Spleen (tissue), 11 donors: ENCODE measurements around the gene CALCOCO1. TPM values are rescaled to one million over a fixed set of nuclear protein-coding genes. Genes with fewer than 3 reads are reported as not detected.

ENCODE experiments used
- DNase-seq: peaks from one replicate; pipeline ENCODE4 v3.0.0-alpha.2; 2020
- H3K27ac ChIP-seq, 8 donors: fragments of 200-600 bp; sonication (generic) in 7 of 8; 1 replicate in 4 of 8; 2 replicates in 4 of 8; pipeline versions ENCODE4 v1.5.0 to v1.8.0; 2016 to 2021; ENCODE audit warnings: inconsistent platforms in 4 of 8, mild to moderate bottlenecking in 4 of 8, moderate library complexity in 1 of 8
- H3K27me3 ChIP-seq, 7 donors: fragments of 200-600 bp; sonication (generic) in 6 of 7; replicated peaks in 1 of 7; 1 replicate in 4 of 7; 2 replicates in 3 of 7; pipeline versions ENCODE4 v1.5.0 to v1.8.0; 2016 to 2021; ENCODE audit warnings: inconsistent platforms in 3 of 7, mild to moderate bottlenecking in 1 of 7
- H3K36me3 ChIP-seq, 6 donors: fragments of 200-600 bp; sonication (generic) in 5 of 6; 1 replicate in 4 of 6; 2 replicates in 2 of 6; pipeline versions ENCODE4 v1.5.0 to v1.8.0; 2016 to 2021; ENCODE audit warnings: inconsistent platforms in 2 of 6
- H3K4me1 ChIP-seq, 6 donors: fragments of 200-600 bp; sonication (generic) in 5 of 6; 1 replicate in 3 of 6; 2 replicates in 3 of 6; pipeline versions ENCODE4 v1.5.0 to v1.8.0; 2016 to 2021; ENCODE audit warnings: inconsistent platforms in 3 of 6
- H3K4me3 ChIP-seq, 8 donors: fragments of 200-600 bp; sonication (generic) in 7 of 8; 1 replicate in 4 of 8; 2 replicates in 4 of 8; pipeline versions ENCODE4 v1.5.0 to v1.8.0; 2016 to 2021; ENCODE audit warnings: inconsistent platforms in 4 of 8, mild to moderate bottlenecking in 4 of 8, moderate library complexity in 2 of 8
- H3K9me3 ChIP-seq, 8 donors: fragments of 200-600 bp; sonication (generic) in 7 of 8; 1 replicate in 4 of 8; 2 replicates in 4 of 8; pipeline versions ENCODE4 v1.5.0 to v1.8.0; 2016 to 2021; ENCODE audit warnings: inconsistent platforms in 4 of 8
- POLR2A ChIP-seq, 3 donors: fragments of 450-650 bp; IDR thresholded peaks; one replicate each; pipeline ENCODE4 v1.5.1; 2017; ENCODE audit warnings: antibody characterized with exemption in 3 of 3, mild to moderate bottlenecking in 1 of 3
- POLR2AphosphoS5 ChIP-seq, 3 donors: sonication (generic); formaldehyde crosslinking; IDR thresholded peaks; one replicate each; pipeline ENCODE4 v1.5.1; 2017; ENCODE audit warnings: antibody characterized with exemption in 3 of 3
- WGBS, 5 donors: extraction: QIAGEN DNeasy Blood & Tissue Kit in 3 of 5; methylation state at CpG; one replicate each; pipeline versions ENCODE4 v1.1.5 to v1.1.7; 2013 to 2018; 5-methylcytosine and 5-hydroxymethylcytosine counted together
- intact Hi-C: fragments of 100-400 bp; cut with DNase I; formaldehyde crosslinking; loops from one replicate; pipeline ENCODE4 v1.15.0; 2023; ENCODE audit warnings: low total_unique reads
- polyA plus RNA-seq, 3 donors: library from polyadenylated mRNA; stranded (reverse); fragments of 200-250 nt; gene quantifications; one replicate each; pipeline ENCODE4 v1.2.1, GENCODE V29; 2013
- total RNA-seq, 7 donors: library from RNA; depleted of rRNA in 3 of 7; stranded (reverse); fragments of >200 nt in 3 of 7; fragmentation: NEBNext Ultra II Directional in 4 of 7; extraction: Animal tissue kit (Norgen Biotek cat#: 25700) in 4 of 7; gene quantifications; one replicate each; pipeline versions ENCODE4 v1.1.0 to v1.2.1, GENCODE V29; 2016 to 2021
- TF ChIP-seq, protein P1 (sequence below), 11 experiments: fragments of 200-600 bp in 7 of 11; fragments of 450-650 bp in 4 of 11; sonication (generic) in 4 of 11; IDR thresholded peaks in 8 of 11; conservative IDR thresholded peaks in 3 of 11; 1 replicate in 7 of 11; 2 replicates in 4 of 11; pipeline versions ENCODE4 v1.4.0 to v1.8.0; 2016 to 2021; ENCODE audit warnings: antibody characterized with exemption in 11 of 11, inconsistent platforms in 4 of 11, mild to moderate bottlenecking in 1 of 11
- donor health status: healthy with polysubstance abuse.
- donor health status: DM: no; HTN: no; CAD: no; lungs with moderate emphysema.
- donor health status: DM: no; HTN: no; CAD: no.
- donor health status: Bipolar disorder and iron deficiency.
- donor health status: healthy.
- donor health status: DM: no; HTN: no; CAD: no.
- donor health status: DM: yes; HTN: yes; CAD: no.

The CALCOCO1 gene
- total and polyA plus RNA-seq, 10 donors, result 31.0 to 186 (median 120) TPM

DNA sequence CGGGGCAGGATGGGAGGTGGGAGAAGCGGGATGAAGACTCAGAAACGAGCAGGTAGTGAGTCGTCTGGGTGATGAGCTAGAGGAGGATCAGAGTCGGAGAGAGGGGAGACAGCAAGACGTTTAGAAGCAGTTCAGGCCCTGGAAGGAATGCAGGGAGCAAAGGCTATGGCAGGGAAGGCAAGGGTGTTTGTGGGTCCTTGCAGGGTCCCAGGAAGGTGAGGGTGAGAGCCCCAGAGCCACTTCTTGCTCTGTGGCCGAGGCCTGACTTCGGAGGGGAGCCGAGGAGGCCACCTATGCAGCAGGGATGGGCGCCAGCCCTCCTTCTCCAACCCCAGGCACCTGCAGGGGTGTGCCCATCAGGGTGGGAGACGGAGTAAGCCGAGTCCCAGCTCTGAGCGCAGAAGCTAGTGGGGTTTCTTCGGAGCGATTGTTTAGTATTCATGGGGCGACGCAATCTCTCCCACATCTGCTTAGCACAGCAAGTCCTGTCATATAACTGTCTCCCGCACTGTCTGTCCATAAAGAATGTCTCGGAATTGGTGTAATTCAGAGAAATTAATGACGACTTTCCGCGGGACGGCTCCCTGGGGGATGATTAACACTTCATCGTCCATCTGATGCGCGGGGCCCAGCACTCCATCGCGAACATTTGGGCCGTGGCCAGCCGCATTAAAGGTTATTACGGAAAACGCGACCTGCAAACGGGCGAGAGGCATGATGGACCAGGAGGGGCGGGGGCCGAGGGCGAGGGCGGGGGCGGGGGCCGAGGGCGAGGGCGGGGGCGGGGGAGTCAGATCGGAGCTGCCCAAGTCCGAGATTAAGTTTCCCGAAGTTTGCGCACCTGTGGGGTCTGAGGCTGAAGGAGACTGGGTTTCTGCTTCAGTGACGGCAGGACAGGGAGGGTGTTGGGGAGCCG, 12.2 kb upstream of the CALCOCO1 start:
- no peaks in the 10 kb centered on the region for H3K36me3 ChIP-seq
- intact Hi-C loops, result no loop called here
- peaks cover 11 to 42% (median 29%) of the 10 kb centered on the region in 6 donors for H3K4me1 ChIP-seq
- 4 to 6% (median 5%) methylated on average over 32 to 50 of the region's 50 CpGs for WGBS, 5 donors
- TF ChIP-seq, protein P1, sequence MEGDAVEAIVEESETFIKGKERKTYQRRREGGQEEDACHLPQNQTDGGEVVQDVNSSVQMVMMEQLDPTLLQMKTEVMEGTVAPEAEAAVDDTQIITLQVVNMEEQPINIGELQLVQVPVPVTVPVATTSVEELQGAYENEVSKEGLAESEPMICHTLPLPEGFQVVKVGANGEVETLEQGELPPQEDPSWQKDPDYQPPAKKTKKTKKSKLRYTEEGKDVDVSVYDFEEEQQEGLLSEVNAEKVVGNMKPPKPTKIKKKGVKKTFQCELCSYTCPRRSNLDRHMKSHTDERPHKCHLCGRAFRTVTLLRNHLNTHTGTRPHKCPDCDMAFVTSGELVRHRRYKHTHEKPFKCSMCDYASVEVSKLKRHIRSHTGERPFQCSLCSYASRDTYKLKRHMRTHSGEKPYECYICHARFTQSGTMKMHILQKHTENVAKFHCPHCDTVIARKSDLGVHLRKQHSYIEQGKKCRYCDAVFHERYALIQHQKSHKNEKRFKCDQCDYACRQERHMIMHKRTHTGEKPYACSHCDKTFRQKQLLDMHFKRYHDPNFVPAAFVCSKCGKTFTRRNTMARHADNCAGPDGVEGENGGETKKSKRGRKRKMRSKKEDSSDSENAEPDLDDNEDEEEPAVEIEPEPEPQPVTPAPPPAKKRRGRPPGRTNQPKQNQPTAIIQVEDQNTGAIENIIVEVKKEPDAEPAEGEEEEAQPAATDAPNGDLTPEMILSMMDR (IDR thresholded peaks at IDR 0.05 in 8 of 11, conservative IDR thresholded peaks at IDR 0.05 in 3 of 11), result no peak
- TF ChIP-seq POLR2A (IDR thresholded peaks at IDR 0.05) (no peak), POLR2AphosphoS5 (IDR thresholded peaks at IDR 0.05) (no peak)
- no peak for DNase-seq
- H3K4me3 ChIP-seq, result peak overlapping the region in 1 of 8 donors; percentile 59
- no peak overlapping the region for H3K27ac ChIP-seq
- H3K27me3 ChIP-seq, result peaks cover 5 to 97% (median 42%) of the 10 kb centered on the region in 7 donors
- H3K9me3 ChIP-seq, result no peaks in the 10 kb centered on the region

DNA sequence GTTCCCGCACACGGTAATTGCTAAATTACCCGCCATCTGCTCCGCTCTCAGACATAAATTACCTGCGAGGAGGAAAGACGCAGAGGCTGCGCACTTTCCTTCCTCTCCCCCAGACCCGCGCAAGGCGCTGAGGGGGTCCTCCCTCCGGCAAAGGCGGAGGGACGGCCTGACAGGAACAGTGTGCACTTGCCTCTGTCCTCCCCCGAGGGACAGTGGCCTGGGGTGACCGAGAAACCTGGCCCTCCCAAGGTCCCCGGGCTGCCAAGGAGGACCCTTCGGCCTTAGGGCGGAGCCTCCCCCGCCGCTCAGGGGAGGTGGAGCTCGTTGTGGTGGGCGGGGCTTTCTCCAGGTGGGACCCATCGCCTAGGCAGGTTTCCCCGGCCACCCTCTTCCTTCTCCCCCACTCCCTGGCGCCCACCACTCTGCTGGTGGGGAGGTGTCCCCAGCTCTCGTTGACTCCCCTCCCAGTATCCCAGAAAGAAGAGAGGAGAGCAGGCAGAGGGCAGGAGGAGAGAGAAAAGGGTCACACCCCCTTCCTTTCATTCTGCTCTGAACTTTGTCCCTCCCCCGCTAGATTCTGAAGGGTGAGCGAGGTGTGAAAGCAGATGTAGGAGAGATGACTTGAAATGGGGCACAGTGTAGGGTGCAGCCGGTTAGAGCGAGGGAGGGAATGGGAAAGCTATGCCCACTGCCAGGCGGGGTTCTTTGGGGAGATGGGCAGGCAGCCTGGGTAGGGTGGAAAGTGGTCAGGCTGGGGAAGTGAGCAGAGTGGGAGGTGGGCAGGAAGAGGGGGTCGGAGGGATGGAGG, 11.4 kb upstream of the CALCOCO1 start:
- TF ChIP-seq POLR2A (IDR thresholded peaks at IDR 0.05), result no peak
- TF ChIP-seq POLR2AphosphoS5 (IDR thresholded peaks at IDR 0.05), result no peak
- TF ChIP-seq, protein P1 (IDR thresholded peaks at IDR 0.05 in 8 of 11, conservative IDR thresholded peaks at IDR 0.05 in 3 of 11), result no peak
- intact Hi-C loops, result no loop called here
- peak overlapping the region in 7 of 8 donors; percentile 5 to 59 (median 21) for H3K4me3 ChIP-seq
- no peaks in the 10 kb centered on the region for H3K9me3 ChIP-seq
- H3K27ac ChIP-seq, result no peak overlapping the region
- H3K27me3 ChIP-seq, result peaks cover 5 to 93% (median 42%) of the 10 kb centered on the region in 7 donors
- WGBS, 5 donors, result 5 to 7% (median 6%) methylated on average over 24 to 32 of the region's 32 CpGs
- H3K4me1 ChIP-seq, result peaks cover 11 to 34% (median 26%) of the 10 kb centered on the region in 6 donors
- peak; percentile 80 for DNase-seq
- H3K36me3 ChIP-seq, result no peaks in the 10 kb centered on the region

GRCh38 chr12:53737951-53738405, 10.7 kb upstream of the CALCOCO1 start:
- Histone ChIP-seq H3K9me3 (no peaks in the 10 kb centered on the region), H3K27ac (no peak overlapping the region), H3K4me1 (peaks cover 11 to 28% (median 21%) of the 10 kb centered on the region in 6 donors), H3K27me3 (peaks cover 5 to 87% (median 42%) of the 10 kb centered on the region in 7 donors), H3K36me3 (no peaks in the 10 kb centered on the region), H3K4me3 (peak overlapping the region in 4 of 8 donors; percentile 6 to 59 (median 22))
- 35 to 38% (median 37%) methylated on average over 14 of the region's 14 CpGs for WGBS, 5 donors
- TF ChIP-seq POLR2A (IDR thresholded peaks at IDR 0.05) (no peak), POLR2AphosphoS5 (IDR thresholded peaks at IDR 0.05) (no peak)
- TF ChIP-seq, protein P1 (IDR thresholded peaks at IDR 0.05 in 8 of 11, conservative IDR thresholded peaks at IDR 0.05 in 3 of 11), result no peak
- intact Hi-C loops, result no loop called here
- no peak for DNase-seq
